SK-N-SH (cell line): ENCODE data around the gene ADGRB2. TPM values are rescaled to one million over a fixed set of nuclear protein-coding genes. Genes with fewer than 3 reads are reported as not detected.

Source experiments
- CTCF ChIA-PET: fragments of 300-600, 350-600 bp; formaldehyde crosslinking; extraction: SDS; loops from one replicate; lab custom pipeline; 2021; lab: Yijun Ruan, JAX
- POLR2A ChIA-PET: fragments of 350-600 bp; sonication (Branson Sonifier 250); formaldehyde crosslinking; extraction: SDS; loops from one replicate; lab custom pipeline; 2020; ENCODE audit warnings: antibody characterized with exemption, inconsistent platforms; lab: Yijun Ruan, JAX
- DNase-seq: peaks from one replicate; pipeline ENCODE4 v3.0.0; 2012
- H2AFZ ChIP-seq: fragments of 200-600 bp; sonication (generic); 2 replicates; pipeline ENCODE4 v1.8.1; 2016; ENCODE audit warnings: antibody characterized with exemption, mild to moderate bottlenecking, low read depth
- H3F3A ChIP-seq: fragments of 200-600 bp; sonication (generic); replicated peaks from 2 replicates; pipeline ENCODE3; 2016; ENCODE audit warnings: antibody characterized with exemption, mild to moderate bottlenecking; ENCODE audit not compliant: insufficient read depth
- H3K27ac ChIP-seq, 2 experiments: fragments of 200-500 bp in 1 of 2; fragments of 200-600 bp in 1 of 2; sonication (Bioruptor generic) in 1 of 2; sonication (generic), shearing (Covaris generic) in 1 of 2; 2 replicates each; pipeline versions ENCODE4 v1.5.1 to v1.6.1; 2014 to 2016; ENCODE audit warnings: low read depth in 2 of 2, inconsistent platforms in 1 of 2, low read length in 1 of 2, mild to moderate bottlenecking in 1 of 2, mixed read lengths in 1 of 2
- H3K27me3 ChIP-seq: fragments of 200-600 bp; sonication (generic), shearing (Covaris generic); 2 replicates; pipeline ENCODE4 v1.6.1; 2016; ENCODE audit warnings: mixed run types; ENCODE audit not compliant: insufficient read depth
- H3K36me3 ChIP-seq, 2 experiments: fragments of 200-500 bp in 1 of 2; fragments of 200-600 bp in 1 of 2; sonication (Bioruptor generic) in 1 of 2; sonication (generic) in 1 of 2; replicated peaks in 1 of 2; 2 replicates each; pipeline versions ENCODE3 to v1.5.1; 2014 to 2016; ENCODE audit warnings: low read length in 1 of 2, mild to moderate bottlenecking in 1 of 2; ENCODE audit not compliant: insufficient read depth in 2 of 2, control insufficient read depth in 1 of 2
- H3K4me1 ChIP-seq, 2 experiments: fragments of 200-500 bp in 1 of 2; fragments of 200-600 bp in 1 of 2; sonication (Bioruptor generic) in 1 of 2; sonication (generic), shearing (Covaris generic) in 1 of 2; 2 replicates each; pipeline versions ENCODE4 v1.5.1 to v1.6.1; 2014 to 2016; ENCODE audit warnings: low read depth in 1 of 2, low read length in 1 of 2, mixed run types in 1 of 2; ENCODE audit not compliant: insufficient read depth in 2 of 2, control insufficient read depth in 1 of 2
- H3K4me2 ChIP-seq: fragments of 200-600 bp; sonication (generic), shearing (Covaris generic); 2 replicates; pipeline ENCODE4 v1.6.1; 2017; ENCODE audit warnings: mixed run types
- H3K4me3 ChIP-seq, 2 experiments: fragments of 200-500 bp in 1 of 2; fragments of 200-600 bp in 1 of 2; sonication (Bioruptor generic) in 1 of 2; sonication (generic), shearing (Covaris generic) in 1 of 2; 2 replicates each; pipeline versions ENCODE4 v1.5.1 to v1.8.1; 2014 to 2016; ENCODE audit warnings: low read depth in 2 of 2, inconsistent platforms in 1 of 2, low read length in 1 of 2, mild to moderate bottlenecking in 1 of 2, mixed read lengths in 1 of 2, moderate library complexity in 1 of 2
- H3K79me2 ChIP-seq: fragments of 200-600 bp; sonication (generic); 2 replicates; pipeline ENCODE4 v1.8.1; 2017; ENCODE audit warnings: mild to moderate bottlenecking; ENCODE audit not compliant: insufficient read depth
- H3K9ac ChIP-seq: fragments of 200-600 bp; sonication (generic); 2 replicates; pipeline ENCODE4 v1.6.1; 2017; ENCODE audit warnings: mixed run types
- H3K9me2 ChIP-seq: fragments of 200-600 bp; sonication (generic); 2 replicates; pipeline ENCODE4 v1.6.1; 2017; ENCODE audit warnings: mixed run types
- H3K9me3 ChIP-seq: fragments of 200-600 bp; sonication (generic); 2 replicates; pipeline ENCODE4 v1.6.1; 2017; ENCODE audit warnings: mixed run types, mild to moderate bottlenecking, moderate library complexity
- H4K20me1 ChIP-seq: fragments of 200-600 bp; sonication (generic); 2 replicates; pipeline ENCODE4 v1.6.1; 2017; ENCODE audit warnings: mild to moderate bottlenecking, mixed run types; ENCODE audit not compliant: insufficient read depth
- ELF1 ChIP-seq: IDR thresholded peaks from 2 replicates; pipeline ENCODE4 v1.4.0; 2012
- EZH2phosphoT487 ChIP-seq: fragments of 200-600 bp; sonication (generic); IDR thresholded peaks from 2 replicates; pipeline ENCODE4 v1.6.1; 2017; ENCODE audit warnings: low read depth, mixed run types, mild to moderate bottlenecking, antibody characterized with exemption, moderate library complexity, borderline replicate concordance
- FOSL2 ChIP-seq: IDR thresholded peaks from 2 replicates; pipeline ENCODE4 v1.4.0; 2012; ENCODE audit warnings: low read depth, mild to moderate bottlenecking, moderate library complexity, borderline replicate concordance
- FOXJ3 ChIP-seq: sonication (generic); formaldehyde crosslinking; IDR thresholded peaks from 2 replicates; pipeline ENCODE4 v1.5.1; 2020; ENCODE audit warnings: mild to moderate bottlenecking, missing genetic modification reagents
- GABPA ChIP-seq: IDR thresholded peaks from 2 replicates; pipeline ENCODE4 v1.4.0; 2012; ENCODE audit warnings: low read depth, mild to moderate bottlenecking
- GATA2 ChIP-seq: sonication (generic); formaldehyde crosslinking; IDR thresholded peaks from 2 replicates; pipeline ENCODE4 v1.5.0; 2020; ENCODE audit warnings: mild to moderate bottlenecking, missing genetic modification reagents
- JUND ChIP-seq: IDR thresholded peaks from 2 replicates; pipeline ENCODE4 v1.4.0; 2012
- MEF2A ChIP-seq: IDR thresholded peaks from 2 replicates; pipeline ENCODE4 v1.4.0; 2012; ENCODE audit warnings: low read depth, borderline replicate concordance
- NFIC ChIP-seq: IDR thresholded peaks from 2 replicates; pipeline ENCODE4 v1.4.0; 2012; ENCODE audit warnings: borderline replicate concordance
- NRF1 ChIP-seq: IDR thresholded peaks from 2 replicates; pipeline ENCODE4 v1.6.1; 2012; ENCODE audit warnings: low read depth, mild to moderate bottlenecking, low read length
- POLR2AphosphoS5 ChIP-seq: IDR thresholded peaks from 2 replicates; pipeline ENCODE4 v1.6.1; 2012; ENCODE audit warnings: low read depth, low read length
- RAD21 ChIP-seq: IDR thresholded peaks from 2 replicates; pipeline ENCODE4 v1.6.1; 2012; ENCODE audit warnings: mild to moderate bottlenecking, low read length
- RCOR1 ChIP-seq: fragments of 150-350 bp; IDR thresholded peaks from 2 replicates; pipeline ENCODE4 v1.6.1; 2017; ENCODE audit warnings: antibody characterized with exemption, low read length
- RXRA ChIP-seq: IDR thresholded peaks from 2 replicates; pipeline ENCODE4 v1.4.0; 2012; ENCODE audit warnings: low read depth, mild to moderate bottlenecking, borderline replicate concordance
- TCF12 ChIP-seq: IDR thresholded peaks from 2 replicates; pipeline ENCODE4 v1.4.0; 2012
- YY1 ChIP-seq: IDR thresholded peaks from 2 replicates; pipeline ENCODE4 v1.4.0; 2012; ENCODE audit warnings: low read depth, mild to moderate bottlenecking
- WGBS: methylation state at CpG from one replicate; pipeline ENCODE4 v1.1.6; 2017; ENCODE audit warnings: low lambda C conversion rate; 5-methylcytosine and 5-hydroxymethylcytosine counted together
- polyA plus RNA-seq, 3 experiments: library from polyadenylated mRNA; depleted of rRNA; stranded (reverse); fragments of >200 nt; gene quantifications; 2 replicates each; pipeline ENCODE4 v1.2.3, GENCODE V29; 2012
- TF ChIP-seq, protein P1 (sequence below): IDR thresholded peaks from 2 replicates; pipeline ENCODE4 v1.4.0; 2012; ENCODE audit warnings: low read depth
- TF ChIP-seq, protein P2 (sequence below): fragments of 150-350 bp; IDR thresholded peaks from 2 replicates; pipeline ENCODE4 v1.6.1; 2016; ENCODE audit warnings: mild to moderate bottlenecking, low read depth, low read length
- TF ChIP-seq, protein P3 (sequence below): IDR thresholded peaks from 2 replicates; pipeline ENCODE4; 2012

ADGRB2 gene
- polyA plus RNA-seq, 1 of the 3 experiments (the other 2 are of a cell fraction) = 13.0 TPM

DNA sequence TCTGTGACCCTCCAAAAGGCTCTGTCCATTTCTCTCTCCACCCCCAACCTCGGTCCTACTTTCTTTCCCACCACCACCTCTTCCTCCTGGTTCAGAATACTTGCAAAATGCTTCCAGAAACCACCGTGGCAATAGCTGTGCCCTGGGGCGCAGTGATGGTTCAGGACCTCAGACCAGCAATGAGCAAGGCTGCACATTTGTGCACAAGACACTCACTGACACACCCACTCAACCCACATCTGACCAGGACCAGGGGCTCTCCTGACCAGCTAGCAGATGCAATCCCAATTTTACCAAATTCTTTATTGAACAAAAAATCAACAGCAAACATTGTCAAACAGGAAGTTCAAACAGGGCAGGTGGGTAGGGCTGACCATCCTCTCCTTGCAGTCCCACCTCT is 26.0 kb upstream of the ADGRB2 start:
- POLR2A ChIA-PET = interaction anchor here (1.1 to 2.0 kb wide), 2 partner anchors 24 to 123 kb away, joined by 3 to 9 read pairs; no protein-coding TSS in a partner anchor
- peaks cover 3% of the 10 kb centered on the region for H3F3A ChIP-seq
- H3K9me2 ChIP-seq = no peaks in the 10 kb centered on the region
- H3K9me3 ChIP-seq = no peaks in the 10 kb centered on the region
- H3K9ac ChIP-seq = no peak overlapping the region
- TF ChIP-seq GABPA (no peak), MEF2A (no peak), FOXJ3 (no peak), YY1 (no peak), RXRA (no peak), NRF1 (no peak), TCF12 (no peak), POLR2AphosphoS5 (no peak), EZH2phosphoT487 (no peak), NFIC (no peak), FOSL2 (no peak), RAD21 (no peak), GATA2 (CRISPR knock-in tag) (no peak), JUND (no peak), ELF1 (no peak), RCOR1 (no peak)
- TF ChIP-seq, protein P1, sequence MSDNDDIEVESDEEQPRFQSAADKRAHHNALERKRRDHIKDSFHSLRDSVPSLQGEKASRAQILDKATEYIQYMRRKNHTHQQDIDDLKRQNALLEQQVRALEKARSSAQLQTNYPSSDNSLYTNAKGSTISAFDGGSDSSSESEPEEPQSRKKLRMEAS = no peak
- TF ChIP-seq, protein P2, sequence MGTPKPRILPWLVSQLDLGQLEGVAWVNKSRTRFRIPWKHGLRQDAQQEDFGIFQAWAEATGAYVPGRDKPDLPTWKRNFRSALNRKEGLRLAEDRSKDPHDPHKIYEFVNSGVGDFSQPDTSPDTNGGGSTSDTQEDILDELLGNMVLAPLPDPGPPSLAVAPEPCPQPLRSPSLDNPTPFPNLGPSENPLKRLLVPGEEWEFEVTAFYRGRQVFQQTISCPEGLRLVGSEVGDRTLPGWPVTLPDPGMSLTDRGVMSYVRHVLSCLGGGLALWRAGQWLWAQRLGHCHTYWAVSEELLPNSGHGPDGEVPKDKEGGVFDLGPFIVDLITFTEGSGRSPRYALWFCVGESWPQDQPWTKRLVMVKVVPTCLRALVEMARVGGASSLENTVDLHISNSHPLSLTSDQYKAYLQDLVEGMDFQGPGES = no peak
- TF ChIP-seq, protein P3, sequence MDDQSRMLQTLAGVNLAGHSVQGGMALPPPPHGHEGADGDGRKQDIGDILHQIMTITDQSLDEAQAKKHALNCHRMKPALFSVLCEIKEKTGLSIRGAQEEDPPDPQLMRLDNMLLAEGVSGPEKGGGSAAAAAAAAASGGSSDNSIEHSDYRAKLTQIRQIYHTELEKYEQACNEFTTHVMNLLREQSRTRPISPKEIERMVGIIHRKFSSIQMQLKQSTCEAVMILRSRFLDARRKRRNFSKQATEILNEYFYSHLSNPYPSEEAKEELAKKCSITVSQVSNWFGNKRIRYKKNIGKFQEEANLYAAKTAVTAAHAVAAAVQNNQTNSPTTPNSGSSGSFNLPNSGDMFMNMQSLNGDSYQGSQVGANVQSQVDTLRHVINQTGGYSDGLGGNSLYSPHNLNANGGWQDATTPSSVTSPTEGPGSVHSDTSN = no peak
- TF ChIP-seq, all 33 proteins: peak for 0
- DNase-seq = no peak
- CTCF ChIA-PET = interaction anchor here (0.8 to 21.1 kb wide), 19 partner anchors 11 to 275 kb away, joined by 3 to 707 read pairs (median 8); partner anchors contain the start of genes ADGRB2 and SPOCD1
- Histone ChIP-seq H3K79me2 (no peaks in the 10 kb centered on the region), H3K4me2 (no peak overlapping the region), H3K27ac (no peak overlapping the region), H3K4me1 (peaks cover 4 to 46% of the 10 kb centered on the region in 2 experiments; a peak in 2 of 4 replicates), H2AFZ (no peak overlapping the region), H3K36me3 (no peaks in the 10 kb centered on the region), H3K27me3 (no peaks in the 10 kb centered on the region), H3K4me3 (no peak overlapping the region), H4K20me1 (no peaks in the 10 kb centered on the region)
- 71% methylated on average over 3 of the region's 3 CpGs for WGBS
